Cardiac fibroblast (primary cell): ENCODE results near the gene GCSAML.
A peak's percentile ranks its signal among the peaks of the same experiment; 100 is the strongest.

Experiments
- DNase-seq, 2 donors: peaks; one replicate each; pipeline versions ENCODE4 v3.0.0 to v3.0.0-alpha.2; 2010; ENCODE audit warnings: low read depth in 2 of 2
- H3K4me3 ChIP-seq, 2 donors: replicated peaks in 1 of 2; 1 replicate in 1 of 2; 2 replicates in 1 of 2; pipeline ENCODE4 v1.5.1; 2011; ENCODE audit warnings: low read depth in 2 of 2, low read length in 2 of 2, mild to moderate bottlenecking in 2 of 2, moderate library complexity in 1 of 2
- TF ChIP-seq, protein P1 (sequence below): IDR thresholded peaks from one replicate; pipeline ENCODE4 v1.5.1; 2011; ENCODE audit warnings: low read depth, mild to moderate bottlenecking, low read length, inconsistent platforms

The GCSAML gene

DNA sequence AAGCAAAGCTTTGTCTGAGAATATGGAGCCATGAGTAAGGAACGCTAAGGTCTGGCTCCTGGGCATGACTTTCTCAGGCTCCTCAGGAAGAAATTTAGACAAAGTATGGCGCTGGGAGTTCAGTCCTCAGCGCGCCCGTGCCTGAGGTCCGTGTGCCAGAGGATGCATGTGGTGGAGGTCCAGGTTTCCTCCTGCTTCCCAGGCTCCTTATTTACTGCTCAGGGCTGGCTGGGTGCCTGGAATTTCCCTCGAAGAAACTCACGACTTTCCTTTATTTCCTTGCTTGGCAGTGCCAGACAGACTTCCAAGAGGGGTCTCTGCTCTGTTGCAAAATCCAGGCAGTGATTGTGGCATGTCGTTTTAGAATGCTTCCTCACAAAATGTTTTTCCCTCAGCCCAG lies 13.3 kb downstream of the GCSAML start:
- DNase-seq: no peak
- TF ChIP-seq, protein P1, sequence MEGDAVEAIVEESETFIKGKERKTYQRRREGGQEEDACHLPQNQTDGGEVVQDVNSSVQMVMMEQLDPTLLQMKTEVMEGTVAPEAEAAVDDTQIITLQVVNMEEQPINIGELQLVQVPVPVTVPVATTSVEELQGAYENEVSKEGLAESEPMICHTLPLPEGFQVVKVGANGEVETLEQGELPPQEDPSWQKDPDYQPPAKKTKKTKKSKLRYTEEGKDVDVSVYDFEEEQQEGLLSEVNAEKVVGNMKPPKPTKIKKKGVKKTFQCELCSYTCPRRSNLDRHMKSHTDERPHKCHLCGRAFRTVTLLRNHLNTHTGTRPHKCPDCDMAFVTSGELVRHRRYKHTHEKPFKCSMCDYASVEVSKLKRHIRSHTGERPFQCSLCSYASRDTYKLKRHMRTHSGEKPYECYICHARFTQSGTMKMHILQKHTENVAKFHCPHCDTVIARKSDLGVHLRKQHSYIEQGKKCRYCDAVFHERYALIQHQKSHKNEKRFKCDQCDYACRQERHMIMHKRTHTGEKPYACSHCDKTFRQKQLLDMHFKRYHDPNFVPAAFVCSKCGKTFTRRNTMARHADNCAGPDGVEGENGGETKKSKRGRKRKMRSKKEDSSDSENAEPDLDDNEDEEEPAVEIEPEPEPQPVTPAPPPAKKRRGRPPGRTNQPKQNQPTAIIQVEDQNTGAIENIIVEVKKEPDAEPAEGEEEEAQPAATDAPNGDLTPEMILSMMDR: no peak
- no peak overlapping the region for H3K4me3 ChIP-seq

DNA sequence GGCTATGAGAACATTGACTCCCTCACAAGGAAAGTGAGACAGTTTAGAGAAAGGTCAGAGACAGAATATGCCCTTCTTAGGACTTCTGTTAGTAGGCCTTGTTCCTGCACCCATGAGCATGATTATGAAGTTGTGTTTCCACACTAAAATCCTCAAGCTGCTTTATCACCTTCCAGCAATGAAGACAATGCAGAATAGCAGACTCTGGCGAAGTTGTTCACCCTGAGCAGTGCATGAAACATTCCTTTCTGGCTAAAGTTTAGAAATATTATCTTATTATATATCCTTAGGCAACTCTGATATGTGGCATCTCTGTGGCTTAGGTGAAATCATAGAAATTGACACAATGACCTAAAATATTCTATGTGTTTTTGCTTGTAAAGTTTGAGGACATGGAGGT lies 25.3 kb downstream of the GCSAML start:
- TF ChIP-seq, protein P1: no peak
- no peak for DNase-seq
- H3K4me3 ChIP-seq: no peak overlapping the region

DNA sequence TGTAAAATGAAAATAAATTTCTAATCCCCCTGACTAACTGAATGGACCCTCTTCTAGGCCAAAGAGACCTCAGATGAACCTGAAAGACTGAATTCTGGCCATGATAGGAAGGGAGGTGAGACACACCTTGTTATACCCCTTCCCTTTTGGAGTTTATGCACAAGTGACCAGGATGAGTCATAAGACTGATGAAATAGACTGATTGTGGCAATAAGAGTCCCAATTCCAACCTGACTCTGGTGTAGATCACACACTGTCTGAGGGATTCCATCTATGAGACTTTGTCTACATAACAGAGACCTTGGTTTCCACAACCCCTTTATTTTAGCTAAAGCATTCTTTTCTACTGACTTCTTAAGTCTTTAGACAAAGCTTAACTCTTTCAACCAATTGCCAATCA lies 25.7 kb downstream of the GCSAML start:
- H3K4me3 ChIP-seq: no peak overlapping the region
- no peak for DNase-seq
- TF ChIP-seq, protein P1: no peak

DNA sequence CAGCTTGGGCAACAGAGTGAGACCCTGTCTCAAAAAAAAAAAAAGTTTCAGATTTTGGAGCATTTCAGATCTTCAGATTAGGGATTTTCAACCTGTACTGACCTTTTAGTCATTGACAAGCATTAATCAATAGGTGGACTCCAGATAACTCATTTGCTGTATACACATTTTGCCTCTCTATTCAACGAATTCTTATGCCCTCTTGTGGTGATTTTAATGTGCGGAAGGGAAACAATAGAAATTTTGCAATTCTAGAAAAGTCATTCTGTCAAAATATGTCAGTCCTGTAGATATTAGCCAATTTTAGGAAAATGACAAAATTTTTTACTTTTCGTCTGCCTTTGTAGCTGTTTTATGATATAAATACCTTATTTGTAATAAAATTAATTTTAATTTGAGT lies 27.6 kb downstream of the GCSAML start:
- TF ChIP-seq, protein P1: peak; percentile 30
- DNase-seq: peak in 1 of 2 donors; percentile 24

DNA sequence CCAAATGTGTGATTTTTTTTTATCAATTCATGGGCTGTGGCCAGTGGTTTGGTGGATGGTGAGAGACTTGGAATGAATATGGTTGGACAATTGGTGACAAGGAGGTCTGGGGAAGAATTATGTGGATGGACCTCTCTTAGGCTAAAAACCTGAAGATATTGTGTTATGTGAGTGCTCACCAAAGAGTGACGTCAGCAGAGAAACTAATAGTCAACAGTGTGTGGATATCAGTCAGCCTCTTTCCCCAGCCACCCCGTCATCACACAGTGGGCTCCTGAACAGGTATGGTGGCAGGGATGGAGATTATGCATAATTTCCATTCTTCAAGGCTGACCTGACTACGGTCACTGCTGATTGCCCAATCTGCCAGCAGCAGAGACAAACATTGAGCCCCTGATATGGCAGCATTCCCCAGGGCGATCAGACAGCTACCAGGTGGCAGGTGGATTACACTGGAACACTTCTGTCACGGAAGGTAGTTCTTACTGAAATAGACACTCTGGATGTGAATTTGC lies 30.1 kb downstream of the GCSAML start:
- no peak overlapping the region for H3K4me3 ChIP-seq
- DNase-seq: no peak
- TF ChIP-seq, protein P1: no peak

More for the DNA sequence above, 27.6 kb downstream of the GCSAML start:
- H3K4me3 ChIP-seq: no peak overlapping the region

DNA sequence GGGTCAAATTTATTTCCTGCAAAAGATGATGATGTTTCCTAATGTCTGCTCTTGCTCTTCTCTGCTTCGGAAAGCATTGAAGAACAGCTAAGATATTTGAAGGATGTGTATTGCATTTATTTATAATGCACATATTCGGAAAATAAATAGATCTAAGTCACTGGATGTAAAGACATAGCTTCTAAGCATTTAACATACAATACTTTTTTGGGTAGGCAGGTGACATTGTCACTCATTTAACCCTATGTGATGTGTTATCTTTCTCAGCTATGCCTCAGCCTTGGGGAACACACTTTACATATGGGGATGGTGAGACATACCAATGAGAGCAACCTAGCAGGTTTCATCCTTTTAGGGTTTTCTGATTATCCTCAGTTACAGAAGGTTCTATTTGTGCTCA lies 39.1 kb downstream of the GCSAML start, which contains the start of gene OR2G2:
TSS of gene OR2G2 (plus strand) at position 301 of the 400 bp plus-strand sequence. CDS start at position 301, 0 bp downstream.
- H3K4me3 ChIP-seq: no peak within 1 kb of the TSS
- no peak for DNase-seq
- TF ChIP-seq, protein P1: no peak

DNA sequence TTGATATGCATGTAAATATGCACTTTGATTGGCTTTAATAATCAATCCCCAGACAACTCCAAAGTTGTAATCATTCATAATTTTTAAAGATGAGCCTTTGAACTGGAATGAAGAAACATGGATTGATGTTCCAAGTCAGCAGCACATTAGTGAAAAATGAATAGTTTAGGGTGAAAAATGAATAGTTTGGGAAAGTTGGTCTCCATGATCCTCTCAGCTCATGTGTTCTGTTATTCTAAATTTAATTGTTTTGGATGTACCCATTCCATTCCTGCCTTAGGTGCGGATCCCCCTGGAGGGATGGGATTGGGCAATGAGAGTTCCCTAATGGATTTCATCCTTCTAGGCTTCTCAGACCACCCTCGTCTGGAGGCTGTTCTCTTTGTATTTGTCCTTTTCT lies 56.4 kb downstream of the GCSAML start, which contains the start of gene OR2G3:
TSS of gene OR2G3 (plus strand) at position 301 of the 400 bp plus-strand sequence. CDS start at position 301, 0 bp downstream.
- DNase-seq: no peak
- no peak within 1 kb of the TSS for H3K4me3 ChIP-seq
- TF ChIP-seq, protein P1: no peak
